A673 (cell line): ENCODE data around the gene TMEM232. TPM values are rescaled to one million over a fixed set of nuclear protein-coding genes. Genes with fewer than 3 reads are reported as not detected.
"Not testable (repeated sequence)": the region's sequence is repeated elsewhere in the genome, so short reads cannot be mapped to it uniquely, and the experiment has no call there.

Experiments
- BruUV-seq: library from RNA; stranded (reverse); fragments of 400-500 nt; replicated peaks from 2 replicates; lab custom pipeline; 2021; lab: Mats Ljungman, UMichigan
- CTCF ChIA-PET: fragments of 300-600 bp; sonication (Branson Sonifier 250); formaldehyde crosslinking; loops from one replicate; lab custom pipeline; 2022; ENCODE audit warnings: antibody characterized with exemption; lab: Charles Lee
- POLR2A ChIA-PET: fragments of 300-600 bp; sonication (Branson Sonifier 250); formaldehyde crosslinking; loops from one replicate; lab custom pipeline; 2022; ENCODE audit warnings: antibody characterized with exemption; ENCODE audit not compliant: low non-redundant PET; lab: Charles Lee
- DNase-seq: peaks from one replicate; pipeline ENCODE4 v3.0.0-alpha.2; 2015; ENCODE audit warnings: low spot score
- H3K27ac ChIP-seq: fragments of 200-600 bp; sonication (generic); 2 replicates; pipeline ENCODE4 v1.5.1; 2016; ENCODE audit warnings: mixed run types, low read depth, mild to moderate bottlenecking, mixed read lengths, antibody characterized with exemption, low read length; ENCODE audit not compliant: poor library complexity, severe bottlenecking
- H3K27me3 ChIP-seq: fragments of 200-600 bp; sonication (generic); replicated peaks from 2 replicates; pipeline ENCODE4 v1.6.1; 2017; ENCODE audit warnings: mixed run types, low read depth, mild to moderate bottlenecking, mixed read lengths, antibody characterized with exemption, low read length; ENCODE audit not compliant: insufficient read depth, poor library complexity
- H3K36me3 ChIP-seq: fragments of 200-600 bp; sonication (generic); 2 replicates; pipeline ENCODE4 v1.6.1; 2016; ENCODE audit warnings: mixed run types, mild to moderate bottlenecking, mixed read lengths, antibody characterized with exemption, low read length; ENCODE audit not compliant: insufficient read depth, poor library complexity, severe bottlenecking
- H3K4me1 ChIP-seq: fragments of 200-600 bp; sonication (generic); 2 replicates; pipeline ENCODE4 v1.6.1; 2017; ENCODE audit warnings: mixed run types, mild to moderate bottlenecking, mixed read lengths, antibody characterized with exemption, low read length; ENCODE audit not compliant: insufficient read depth, poor library complexity, severe bottlenecking
- H3K4me3 ChIP-seq: fragments of 200-600 bp; sonication (generic); 2 replicates; pipeline ENCODE4 v1.5.1; 2016; ENCODE audit warnings: low read depth, mixed run types, mild to moderate bottlenecking, mixed read lengths, low read length; ENCODE audit not compliant: poor library complexity, severe bottlenecking
- H3K9me3 ChIP-seq: fragments of 200-600 bp; sonication (generic); 2 replicates; pipeline ENCODE4 v1.6.1; 2016; ENCODE audit warnings: mixed run types, low read depth, mild to moderate bottlenecking, mixed read lengths, antibody characterized with exemption, low read length; ENCODE audit not compliant: poor library complexity, severe bottlenecking
- CTCF ChIP-seq: fragments of 300-800, 200-600 bp; sonication (generic); conservative IDR thresholded peaks from 2 replicates; pipeline ENCODE4 v1.5.1; 2017; ENCODE audit warnings: low read depth, mild to moderate bottlenecking, antibody characterized with exemption, low read length, moderate library complexity, mixed read lengths
- EZH2 ChIP-seq: fragments of 200-600 bp; sonication (generic); IDR thresholded peaks from 2 replicates; pipeline ENCODE4 v1.6.1; 2017; ENCODE audit warnings: borderline replicate concordance, low read depth, mild to moderate bottlenecking, mixed read lengths, antibody characterized with exemption, low read length; ENCODE audit not compliant: poor library complexity, severe bottlenecking
- intact Hi-C: fragments of 100-400 bp; cut with micrococcal nuclease; formaldehyde crosslinking; loops from one replicate; pipeline ENCODE4 v1.10.0; 2022; ENCODE audit not compliant: unreplicated experiment
- total RNA-seq: library from RNA; stranded (reverse); gene quantifications from 2 replicates; pipeline ENCODE4 v1.2.3, GENCODE V29; 2021

Gene TMEM232
- total RNA-seq, 1 experiment from 2014 or later: 0.82 TPM

- BruUV-seq: no TSS peak
- Histone ChIP-seq H3K4me3 (no peak overlapping the region), H3K27ac (no peak overlapping the region), H3K4me1 (no peaks in the 10 kb centered on the region), H3K9me3 (no peaks in the 10 kb centered on the region), H3K27me3 (peaks cover 8% of the 10 kb centered on the region), H3K36me3 (no peaks in the 10 kb centered on the region)
- ChIA-PET CTCF (no interaction called here), POLR2A (no interaction called here)
- no peak for DNase-seq
- no peak for TF ChIP-seq CTCF
- no peak for TF ChIP-seq EZH2
- intact Hi-C loops: no loop called here
Observed at GRCh38 chr5:110703481-110703880, 23.0 kb downstream of the TMEM232 start.

- intact Hi-C loops: no loop called here
- ChIA-PET POLR2A (no interaction called here), CTCF (no interaction called here)
- H3K4me3 ChIP-seq: no peak overlapping the region
- TF ChIP-seq EZH2 (no peak), CTCF (no peak)
- no peak for DNase-seq
- H3K36me3 ChIP-seq: no peaks in the 10 kb centered on the region
- BruUV-seq: no TSS peak
- no peaks in the 10 kb centered on the region for H3K9me3 ChIP-seq
- no peaks in the 10 kb centered on the region for H3K4me1 ChIP-seq
- peaks cover 8% of the 10 kb centered on the region for H3K27me3 ChIP-seq
- no peak overlapping the region for H3K27ac ChIP-seq
Observed at GRCh38 chr5:110702704-110703103, 23.8 kb downstream of the TMEM232 start.

- POLR2A ChIA-PET: no interaction called here
- BruUV-seq: no TSS peak
- intact Hi-C loops: no loop called here
Observed at GRCh38 chr5:110702300-110702699, 24.2 kb downstream of the TMEM232 start.

GRCh38 chr5:110692669-110693068 lies 33.8 kb downstream of the TMEM232 start:
- H3K4me3 ChIP-seq, H3K9me3 ChIP-seq, H3K4me1 ChIP-seq, H3K27ac ChIP-seq, H3K36me3 ChIP-seq, DNase-seq, CTCF ChIA-PET, intact Hi-C loops, H3K27me3 ChIP-seq, POLR2A ChIA-PET, BruUV-seq: not testable (repeated sequence)

More at GRCh38 chr5:110702300-110702699, 24.2 kb downstream of the TMEM232 start:
- no peak overlapping the region for H3K4me3 ChIP-seq
- no peaks in the 10 kb centered on the region for H3K9me3 ChIP-seq
- DNase-seq: no peak
- H3K27me3 ChIP-seq: peaks cover 8% of the 10 kb centered on the region
- TF ChIP-seq CTCF (no peak), EZH2 (no peak)
- CTCF ChIA-PET: no interaction called here
- no peaks in the 10 kb centered on the region for H3K4me1 ChIP-seq
- H3K27ac ChIP-seq: no peak overlapping the region
- H3K36me3 ChIP-seq: no peaks in the 10 kb centered on the region

- POLR2A ChIA-PET, CTCF ChIA-PET, DNase-seq, H3K4me3 ChIP-seq, intact Hi-C loops, BruUV-seq, H3K36me3 ChIP-seq, H3K9me3 ChIP-seq, H3K27me3 ChIP-seq, H3K4me1 ChIP-seq, H3K27ac ChIP-seq: not testable (repeated sequence)
Observed at GRCh38 chr5:110690587-110690986, 35.9 kb downstream of the TMEM232 start.
